A549 (cell line): ENCODE data around the gene SLC22A2. TPM values are rescaled to one million over a fixed set of nuclear protein-coding genes. Genes with fewer than 3 reads are reported as not detected.

Experiments used
- ATAC-seq, 2 experiments: fragments of 200-7000 bp in 1 of 2; fragments of >200 bp in 1 of 2; cut with Nextera tagmentation in 1 of 2; cut with Tn5 transposase in 1 of 2; 3 replicates each; pipeline versions ENCODE4 v1.8.0 to v1.9.1; 2018 to 2020; ENCODE audit warnings: mild to moderate bottlenecking in 1 of 2, moderate library complexity in 1 of 2
- CTCF ChIA-PET: fragments of 300-600 bp; sonication (Branson Sonifier 250); formaldehyde crosslinking; extraction: SDS; loops from one replicate; lab custom pipeline; 2021; ENCODE audit warnings: antibody characterized with exemption, inconsistent platforms; lab: Yijun Ruan, JAX
- POLR2A ChIA-PET: fragments of 350-600 bp; formaldehyde crosslinking; extraction: SDS; loops from one replicate; lab custom pipeline; 2021; ENCODE audit warnings: antibody characterized with exemption, inconsistent platforms; lab: Yijun Ruan, JAX
- DNase-seq, 2 experiments: peaks; one replicate each; pipeline versions ENCODE4 v3.0.0 to v3.0.0-alpha.2; 2011 to 2016; ENCODE audit warnings: low read depth in 1 of 2, low spot score in 1 of 2
- FAIRE-seq: peaks from 2 replicates; lab custom pipeline; 2011; peaks lifted over from hg19 to GRCh38; lab: Jason Lieb, UNC
- H3K27ac ChIP-seq, 2 experiments: fragments of >200 bp; sonication (Bioruptor Twin); formaldehyde crosslinking; 3 replicates each; pipeline ENCODE4 v1.5.1; 2016 to 2017
- H3K4me1 ChIP-seq: fragments of >200 bp; sonication (Bioruptor Twin); formaldehyde crosslinking; 3 replicates; pipeline ENCODE4 v1.6.1; 2016
- H3K4me2 ChIP-seq: fragments of >200 bp; sonication (Bioruptor Twin); formaldehyde crosslinking; 3 replicates; pipeline ENCODE4 v1.6.1; 2016
- H3K4me3 ChIP-seq: fragments of >200 bp; sonication (Bioruptor Twin); formaldehyde crosslinking; 3 replicates; pipeline ENCODE4 v1.5.1; 2016
- H3K9me3 ChIP-seq: fragments of >200 bp; sonication (Bioruptor Twin); formaldehyde crosslinking; 3 replicates; pipeline ENCODE4 v1.6.1; 2016
- ATOH8 ChIP-seq: fragments of 250-450 bp; sonication (Bioruptor Pico); IDR thresholded peaks from 2 replicates; pipeline ENCODE4 v1.5.0; 2020; ENCODE audit warnings: low read depth, mild to moderate bottlenecking, moderate library complexity
- CEBPB ChIP-seq, 2 experiments: fragments of >200 bp in 1 of 2; sonication (Bioruptor Twin) in 1 of 2; formaldehyde crosslinking in 1 of 2; IDR thresholded peaks; 2 replicates each; pipeline ENCODE4 v1.6.1; 2012 to 2016
- CTCF ChIP-seq: fragments of >200 bp; sonication (Bioruptor Twin); formaldehyde crosslinking; IDR thresholded peaks from 3 replicates; pipeline ENCODE4 v1.5.1; 2016
- EP300 ChIP-seq, 2 experiments: fragments of >200 bp; sonication (Bioruptor Twin); formaldehyde crosslinking; IDR thresholded peaks; 2 replicates in 1 of 2; 3 replicates in 1 of 2; pipeline ENCODE4 v1.6.1; 2016 to 2017
- ESRRA ChIP-seq: fragments of 150-350 bp; IDR thresholded peaks from 2 replicates; pipeline ENCODE4 v1.6.1; 2014; ENCODE audit warnings: mild to moderate bottlenecking, low read length, borderline replicate concordance
- FOSL2 ChIP-seq, 2 experiments: fragments of 450-650 bp in 1 of 2; fragments of >200 bp in 1 of 2; sonication (Bioruptor Twin) in 1 of 2; formaldehyde crosslinking; IDR thresholded peaks; 2 replicates each; pipeline versions ENCODE4 v1.5.0 to v1.6.1; 2016 to 2020; ENCODE audit warnings: mild to moderate bottlenecking in 1 of 2, moderate library complexity in 1 of 2
- FOXS1 ChIP-seq: fragments of 250-450 bp; sonication (Bioruptor Pico); IDR thresholded peaks from 2 replicates; pipeline ENCODE4 v1.5.0; 2020; ENCODE audit warnings: mild to moderate bottlenecking, moderate library complexity
- GATA3 ChIP-seq: IDR thresholded peaks from 2 replicates; pipeline ENCODE4 v1.6.1; 2012; ENCODE audit warnings: borderline replicate concordance
- HOXB5 ChIP-seq: fragments of 250-450 bp; sonication (Bioruptor Pico); IDR thresholded peaks from 2 replicates; pipeline ENCODE4 v1.5.0; 2020; ENCODE audit warnings: mild to moderate bottlenecking, moderate library complexity
- JUN ChIP-seq, 2 experiments: fragments of >200 bp; sonication (Bioruptor Twin); formaldehyde crosslinking; IDR thresholded peaks; 2 replicates in 1 of 2; 3 replicates in 1 of 2; pipeline ENCODE4 v1.6.1; 2016 to 2017
- JUNB ChIP-seq: fragments of >200 bp; sonication (Bioruptor Twin); formaldehyde crosslinking; IDR thresholded peaks from 2 replicates; pipeline ENCODE4 v1.6.1; 2016
- KDM1A ChIP-seq: fragments of 200-600 bp; sonication (generic); IDR thresholded peaks from 2 replicates; pipeline ENCODE4 v1.6.1; 2016; ENCODE audit warnings: low read depth, mild to moderate bottlenecking
- KDM5A ChIP-seq: fragments of 200-600 bp; sonication (generic); IDR thresholded peaks from 2 replicates; pipeline ENCODE4 v1.6.1; 2016; ENCODE audit warnings: antibody characterized with exemption, mild to moderate bottlenecking
- MAZ ChIP-seq: fragments of 150-350 bp; IDR thresholded peaks from 2 replicates; pipeline ENCODE4 v1.6.1; 2014; ENCODE audit warnings: antibody characterized with exemption, low read depth, low read length, borderline replicate concordance
- MYC ChIP-seq: IDR thresholded peaks from 2 replicates; pipeline ENCODE4 v1.6.1; 2012; ENCODE audit warnings: mild to moderate bottlenecking, inconsistent platforms, low read length, improper control_type of control experiment, borderline replicate concordance
- NFE2L2 ChIP-seq: fragments of 150-350 bp; conservative IDR thresholded peaks from 2 replicates; pipeline ENCODE4 v1.6.1; 2014; ENCODE audit warnings: low read length
- NPAS2 ChIP-seq: fragments of 250-450 bp; sonication (Bioruptor Pico); IDR thresholded peaks from 2 replicates; pipeline ENCODE4 v1.8.0; 2022; ENCODE audit warnings: mild to moderate bottlenecking, moderate library complexity, borderline replicate concordance
- NR3C1 ChIP-seq: fragments of >200 bp; sonication (Bioruptor Twin); formaldehyde crosslinking; IDR thresholded peaks from 3 replicates; pipeline ENCODE4 v1.6.1; 2017
- POLR2AphosphoS2 ChIP-seq: conservative IDR thresholded peaks from 2 replicates; pipeline ENCODE4 v1.6.1; 2012; ENCODE audit warnings: low read length, improper control_type of control experiment, inconsistent platforms
- RAD21 ChIP-seq, 2 experiments: fragments of >200 bp in 1 of 2; sonication (Bioruptor Twin) in 1 of 2; formaldehyde crosslinking in 1 of 2; IDR thresholded peaks in 1 of 2; conservative IDR thresholded peaks in 1 of 2; 2 replicates in 1 of 2; 3 replicates in 1 of 2; pipeline ENCODE4 v1.6.1; 2012 to 2018; ENCODE audit warnings: inconsistent platforms in 1 of 2
- SREBF2 ChIP-seq: fragments of 450-650 bp; IDR thresholded peaks from 2 replicates; pipeline ENCODE4 v1.6.1; 2014; ENCODE audit warnings: mild to moderate bottlenecking, moderate library complexity
- ZC3H11A ChIP-seq: fragments of 450-650 bp; IDR thresholded peaks from 2 replicates; pipeline ENCODE4 v1.6.1; 2014; ENCODE audit warnings: antibody characterized with exemption, mild to moderate bottlenecking
- ZNF302 ChIP-seq: fragments of 250-450 bp; sonication (Bioruptor Pico); IDR thresholded peaks from 2 replicates; pipeline ENCODE4 v1.9.0; 2021; ENCODE audit warnings: inconsistent platforms, mild to moderate bottlenecking, moderate library complexity
- ZSCAN20 ChIP-seq: fragments of 250-450 bp; sonication (Bioruptor Pico); IDR thresholded peaks from 2 replicates; pipeline ENCODE4 v1.8.0; 2022; ENCODE audit warnings: mild to moderate bottlenecking, moderate library complexity
- WGBS: methylation state at CpG from one replicate; pipeline ENCODE4 v1.1.6; 2017; ENCODE audit errors: missing lambda C conversion rate; 5-methylcytosine and 5-hydroxymethylcytosine counted together
- polyA plus RNA-seq, 4 experiments: library from polyadenylated mRNA; depleted of rRNA in 3 of 4; stranded (reverse); fragments of >200 nt; fragmentation: RNase III in 1 of 4; extraction: RNeasy Plus Mini Kit Qiagen cat#74134 plus additional on column Dnase treatment in 1 of 4; gene quantifications; 2 replicates in 3 of 4; 3 replicates in 1 of 4; pipeline ENCODE4 v1.2.3, GENCODE V29; 2011 to 2017
- TF ChIP-seq, protein P1 (sequence below): IDR thresholded peaks from 2 replicates; pipeline ENCODE4 v1.6.1; 2012
- TF ChIP-seq, protein P2 (sequence below): fragments of >200 bp; sonication (Bioruptor Twin); formaldehyde crosslinking; IDR thresholded peaks from 2 replicates; pipeline ENCODE4 v1.6.1; 2016
- TF ChIP-seq, protein P3 (sequence below): fragments of 250-450 bp; sonication (Bioruptor Pico); IDR thresholded peaks from 2 replicates; pipeline ENCODE4 v1.5.0; 2021; ENCODE audit warnings: mild to moderate bottlenecking, moderate library complexity, borderline replicate concordance
- TF ChIP-seq, protein P4 (sequence below): fragments of 450-650 bp; IDR thresholded peaks from 2 replicates; pipeline ENCODE4 v1.6.1; 2014; ENCODE audit warnings: antibody characterized with exemption

Gene SLC22A2
- polyA plus RNA-seq, 2 of the 4 experiments (the other 2 are of a cell fraction) = 0.04 TPM; not detected in 1

DNA sequence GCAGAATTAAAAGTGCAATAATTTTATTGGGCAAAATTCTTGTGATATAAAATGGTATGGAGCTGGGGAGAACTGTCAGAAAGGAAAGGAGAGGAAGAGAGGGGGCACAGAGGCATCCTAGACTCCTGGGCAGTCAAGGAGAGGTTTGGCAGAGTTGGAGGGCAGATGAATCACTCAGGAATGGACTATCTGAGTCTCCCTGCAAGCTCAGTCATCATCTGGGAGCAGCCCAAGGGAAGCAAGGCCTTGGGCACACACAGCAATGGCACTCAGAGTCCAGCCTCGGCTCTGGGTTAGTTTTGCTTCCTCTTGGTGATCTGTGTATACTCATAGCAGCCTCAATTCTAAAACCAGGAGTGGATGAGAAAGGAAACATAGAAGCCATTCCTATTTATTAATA, 69.8 kb downstream of the SLC22A2 start:
- no peak for FAIRE-seq

DNA sequence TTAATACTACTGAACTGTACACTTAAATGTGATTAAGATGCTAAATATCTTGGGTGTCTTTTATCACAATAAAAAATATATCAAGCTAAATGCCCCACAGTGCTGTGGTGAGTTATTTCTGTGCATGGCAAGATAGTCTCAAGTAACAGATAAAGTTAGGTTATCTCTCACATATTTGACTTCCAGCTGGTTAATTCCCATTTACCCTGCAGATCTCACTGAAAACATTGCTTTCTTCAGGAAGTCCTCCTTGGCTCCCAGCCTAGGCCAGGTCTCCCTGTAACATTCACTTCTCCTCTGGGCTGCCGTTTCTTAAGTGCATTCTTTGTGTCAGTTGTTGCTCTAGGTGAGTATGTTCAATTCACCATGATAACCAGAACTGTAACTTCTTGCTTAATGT, 77.9 kb downstream of the SLC22A2 start:
- POLR2A ChIA-PET = no interaction called here
- Histone ChIP-seq H3K4me1 (peaks cover 13% of the 10 kb centered on the region; the same call in 2 of the 3 replicates), H3K4me3 (no peak overlapping the region), H3K4me2 (no peak overlapping the region), H3K27ac (no peak overlapping the region), H3K9me3 (no peaks in the 10 kb centered on the region)
- WGBS = 72% methylated on average over 1 of the region's 1 CpG
- TF ChIP-seq SREBF2 = no peak
- no peak for TF ChIP-seq NR3C1
- TF ChIP-seq NPAS2 (CRISPR knock-in tag) = no peak
- no peak for TF ChIP-seq KDM1A
- TF ChIP-seq, protein P1, sequence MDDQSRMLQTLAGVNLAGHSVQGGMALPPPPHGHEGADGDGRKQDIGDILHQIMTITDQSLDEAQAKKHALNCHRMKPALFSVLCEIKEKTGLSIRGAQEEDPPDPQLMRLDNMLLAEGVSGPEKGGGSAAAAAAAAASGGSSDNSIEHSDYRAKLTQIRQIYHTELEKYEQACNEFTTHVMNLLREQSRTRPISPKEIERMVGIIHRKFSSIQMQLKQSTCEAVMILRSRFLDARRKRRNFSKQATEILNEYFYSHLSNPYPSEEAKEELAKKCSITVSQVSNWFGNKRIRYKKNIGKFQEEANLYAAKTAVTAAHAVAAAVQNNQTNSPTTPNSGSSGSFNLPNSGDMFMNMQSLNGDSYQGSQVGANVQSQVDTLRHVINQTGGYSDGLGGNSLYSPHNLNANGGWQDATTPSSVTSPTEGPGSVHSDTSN = no peak
- no peak for TF ChIP-seq MYC
- TF ChIP-seq RAD21 (conservative IDR thresholded peaks at IDR 0.05 in 1 of 2, IDR thresholded peaks at IDR 0.05 in 1 of 2) = no peak
- TF ChIP-seq JUNB = no peak
- TF ChIP-seq, protein P2, sequence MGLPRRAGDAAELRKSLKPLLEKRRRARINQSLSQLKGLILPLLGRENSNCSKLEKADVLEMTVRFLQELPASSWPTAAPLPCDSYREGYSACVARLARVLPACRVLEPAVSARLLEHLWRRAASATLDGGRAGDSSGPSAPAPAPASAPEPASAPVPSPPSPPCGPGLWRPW = no peak
- TF ChIP-seq, protein P3, sequence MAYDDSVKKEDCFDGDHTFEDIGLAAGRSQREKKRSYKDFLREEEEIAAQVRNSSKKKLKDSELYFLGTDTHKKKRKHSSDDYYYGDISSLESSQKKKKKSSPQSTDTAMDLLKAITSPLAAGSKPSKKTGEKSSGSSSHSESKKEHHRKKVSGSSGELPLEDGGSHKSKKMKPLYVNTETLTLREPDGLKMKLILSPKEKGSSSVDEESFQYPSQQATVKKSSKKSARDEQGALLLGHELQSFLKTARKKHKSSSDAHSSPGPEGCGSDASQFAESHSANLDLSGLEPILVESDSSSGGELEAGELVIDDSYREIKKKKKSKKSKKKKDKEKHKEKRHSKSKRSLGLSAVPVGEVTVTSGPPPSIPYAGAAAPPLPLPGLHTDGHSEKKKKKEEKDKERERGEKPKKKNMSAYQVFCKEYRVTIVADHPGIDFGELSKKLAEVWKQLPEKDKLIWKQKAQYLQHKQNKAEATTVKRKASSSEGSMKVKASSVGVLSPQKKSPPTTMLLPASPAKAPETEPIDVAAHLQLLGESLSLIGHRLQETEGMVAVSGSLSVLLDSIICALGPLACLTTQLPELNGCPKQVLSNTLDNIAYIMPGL (CRISPR knock-in tag) = no peak
- no peak for TF ChIP-seq NFE2L2
- no peak for TF ChIP-seq ESRRA
- CTCF ChIA-PET = no interaction called here
- ATAC-seq (no peak), FAIRE-seq (no peak), DNase-seq (no peak)

More for the DNA sequence above, 69.8 kb downstream of the SLC22A2 start:
- DNase-seq (peak in 1 of 2 experiments; percentile 7), ATAC-seq (peak; percentile 43 to 78; a peak in 5 of 6 replicates)
- POLR2A ChIA-PET = no interaction called here
- Histone ChIP-seq H3K4me1 (no peaks in the 10 kb centered on the region), H3K27ac (0 out of 6 replicates have a peak overlapping the region, but pooled peaks of 1 of the 2 experiments have one; percentile 37), H3K4me2 (no peak overlapping the region), H3K4me3 (no peak overlapping the region), H3K9me3 (0 out of 3 replicates have a peak, but pooled peaks cover 6% of the 10 kb centered on the region)
- TF ChIP-seq CEBPB (IDR thresholded peaks at IDR 0.05) (no peak), FOXS1 (CRISPR knock-in tag) (no peak), GATA3 (no peak), FOSL2 (IDR thresholded peaks at IDR 0.05) (no peak), FOSL2 (CRISPR knock-in tag; IDR thresholded peaks at IDR 0.05) (no peak), KDM1A (no peak), POLR2AphosphoS2 (no peak), KDM5A (no peak), MAZ (no peak), ATOH8 (CRISPR knock-in tag) (no peak), HOXB5 (CRISPR knock-in tag) (no peak), JUN (IDR thresholded peaks at IDR 0.05) (no peak), EP300 (IDR thresholded peaks at IDR 0.05) (no peak), RAD21 (conservative IDR thresholded peaks at IDR 0.05 in 1 of 2, IDR thresholded peaks at IDR 0.05 in 1 of 2) (no peak), SREBF2 (no peak), CTCF (no peak), ZNF302 (CRISPR knock-in tag) (no peak), ZSCAN20 (CRISPR knock-in tag) (no peak), ZC3H11A (no peak)
- TF ChIP-seq, protein P1 = no peak
- TF ChIP-seq, protein P4, sequence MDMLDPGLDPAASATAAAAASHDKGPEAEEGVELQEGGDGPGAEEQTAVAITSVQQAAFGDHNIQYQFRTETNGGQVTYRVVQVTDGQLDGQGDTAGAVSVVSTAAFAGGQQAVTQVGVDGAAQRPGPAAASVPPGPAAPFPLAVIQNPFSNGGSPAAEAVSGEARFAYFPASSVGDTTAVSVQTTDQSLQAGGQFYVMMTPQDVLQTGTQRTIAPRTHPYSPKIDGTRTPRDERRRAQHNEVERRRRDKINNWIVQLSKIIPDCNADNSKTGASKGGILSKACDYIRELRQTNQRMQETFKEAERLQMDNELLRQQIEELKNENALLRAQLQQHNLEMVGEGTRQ = no peak
- CTCF ChIA-PET = no interaction called here
- WGBS = 29% methylated on average over 1 of the region's 1 CpG
